NCI-H146 treated with DMSO at 0.1 percent for 48 hours (cell line): ENCODE measurements around the gene CDH13.

Experiments
- DNase-seq: peaks from one replicate; lab custom pipeline; 2025; ENCODE audit not compliant: unreplicated experiment; lab: John Stamatoyannopoulos, UW

CDH13 gene

GRCh38 chr16:83098536-83098935 is 471.8 kb downstream of the CDH13 start:
- DNase-seq = no peak

GRCh38 chr16:83100679-83101078 is 473.9 kb downstream of the CDH13 start:
- DNase-seq = no peak

GRCh38 chr16:83102336-83102735 is 475.6 kb downstream of the CDH13 start:
- DNase-seq = no peak

- DNase-seq = no peak
Measured at GRCh38 chr16:83105279-83106077, 478.7 kb downstream of the CDH13 start.

GRCh38 chr16:83109490-83110125 is 482.8 kb downstream of the CDH13 start:
- DNase-seq = no peak

GRCh38 chr16:83110269-83110668 is 483.5 kb downstream of the CDH13 start:
- no peak for DNase-seq

- DNase-seq = no peak
Measured at GRCh38 chr16:83113317-83113716, 486.5 kb downstream of the CDH13 start.

GRCh38 chr16:83113811-83114210 is 487.0 kb downstream of the CDH13 start:
- no peak for DNase-seq

- DNase-seq = no peak
Measured at GRCh38 chr16:83115491-83116232, 488.9 kb downstream of the CDH13 start.

GRCh38 chr16:83116274-83116892 is 489.6 kb downstream of the CDH13 start:
- no peak for DNase-seq

GRCh38 chr16:83117810-83118209 is 491.0 kb downstream of the CDH13 start:
- no peak for DNase-seq

GRCh38 chr16:83118365-83118764 is 491.6 kb downstream of the CDH13 start:
- DNase-seq = no peak

GRCh38 chr16:83125999-83126568 is 499.3 kb downstream of the CDH13 start:
- no peak for DNase-seq

- DNase-seq = no peak
Measured at GRCh38 chr16:83128041-83128440, 501.3 kb downstream of the CDH13 start.

- no peak for DNase-seq
Measured at GRCh38 chr16:83130039-83130438, 503.3 kb downstream of the CDH13 start.

GRCh38 chr16:83134638-83135037 is 507.9 kb downstream of the CDH13 start:
- DNase-seq = no peak

- no peak for DNase-seq
Measured at GRCh38 chr16:83136419-83136818, 509.6 kb downstream of the CDH13 start.

GRCh38 chr16:83136924-83137323 is 510.2 kb downstream of the CDH13 start:
- no peak for DNase-seq

- DNase-seq = no peak
Measured at GRCh38 chr16:83137326-83137781, 510.6 kb downstream of the CDH13 start.

GRCh38 chr16:83137894-83138293 is 511.1 kb downstream of the CDH13 start:
- no peak for DNase-seq

- no peak for DNase-seq
Measured at GRCh38 chr16:83138512-83138911, 511.7 kb downstream of the CDH13 start.
